Endometrial microvascular endothelial cells (primary cell): ENCODE measurements around the gene FAM167B. TPM values are rescaled to one million over a fixed set of nuclear protein-coding genes. Genes with fewer than 3 reads are reported as not detected.

ENCODE experiments used
- in situ Hi-C: cut with HindIII; loops from 2 replicates; pipeline ENCODE4 v1.10.0; 2017; ENCODE audit warnings: low sequenced_read_pairs, low pct_unique_long_range_greater_than_20kb; ENCODE audit errors: inconsistent ontology term
- total RNA-seq: library from RNA; depleted of rRNA; stranded (reverse); fragments of >200 nt; gene quantifications from one replicate; pipeline ENCODE4 v1.2.3, GENCODE V29; 2015; ENCODE audit errors: inconsistent ontology term

FAM167B gene
- total RNA-seq, 1 donor from 2014 or later, result 9.3 TPM

GRCh38 chr1:32221980-32222755, 24.9 kb upstream of the FAM167B start, which contains the start of the genes EIF3I and TMEM234:
TSS of gene EIF3I (plus strand) at chr1:32222407. CDS start at chr1:32222442, 35 bp downstream.
TSS of gene TMEM234 (minus strand) at chr1:32222353. CDS start at chr1:32222322, 31 bp downstream.
- in situ Hi-C loops, result no loop called here

GRCh38 chr1:32223683-32224082, 23.3 kb upstream of the FAM167B start:
- in situ Hi-C loops, result no loop called here

GRCh38 chr1:32224285-32224684, 22.7 kb upstream of the FAM167B start:
- in situ Hi-C loops, result no loop called here

- in situ Hi-C loops, result no loop called here
These were observed 18.3 kb upstream of the FAM167B start for GRCh38 chr1:32228771-32229170.

- in situ Hi-C loops, result no loop called here
These were observed 15.1 kb upstream of the FAM167B start for GRCh38 chr1:32231843-32232432.

- in situ Hi-C loops, result no loop called here
These were observed 14.3 kb upstream of the FAM167B start for GRCh38 chr1:32232558-32233304.

- in situ Hi-C loops, result no loop called here
These were observed 12.2 kb upstream of the FAM167B start for GRCh38 chr1:32234792-32235191.

GRCh38 chr1:32239337-32239736, 7.7 kb upstream of the FAM167B start:
- in situ Hi-C loops, result no loop called here

- in situ Hi-C loops, result loop anchor here (10.0 kb wide), 1 partner anchor 85 kb away; no protein-coding TSS in a partner anchor
These were observed 7.3 kb upstream of the FAM167B start for GRCh38 chr1:32239790-32240139.

- in situ Hi-C loops, result loop anchor here (10.0 kb wide), 1 partner anchor 84 kb away; no protein-coding TSS in a partner anchor
These were observed 6.7 kb upstream of the FAM167B start for GRCh38 chr1:32240140-32240951.

GRCh38 chr1:32241001-32241763, 5.8 kb upstream of the FAM167B start:
- in situ Hi-C loops, result loop anchor here (10.0 kb wide), 1 partner anchor 84 kb away; no protein-coding TSS in a partner anchor

GRCh38 chr1:32242341-32242851, 4.6 kb upstream of the FAM167B start:
- in situ Hi-C loops, result loop anchor here (10.0 kb wide), 1 partner anchor 82 kb away; no protein-coding TSS in a partner anchor

- in situ Hi-C loops, result loop anchor here (10.0 kb wide), 1 partner anchor 77 kb away; no protein-coding TSS in a partner anchor
These were observed 430 bp downstream of the FAM167B start for GRCh38 chr1:32247452-32247851.

GRCh38 chr1:32247983-32248889, 1.2 kb downstream of the FAM167B start:
- in situ Hi-C loops, result loop anchor here (10.0 kb wide), 1 partner anchor 77 kb away; no protein-coding TSS in a partner anchor

GRCh38 chr1:32249831-32250525, 3.0 kb downstream of the FAM167B start:
- in situ Hi-C loops, result loop anchor here (10.0 kb wide), 1 partner anchor 75 kb away; no protein-coding TSS in a partner anchor
